Measurements from ENCODE around the gene DOK7. TPM values are rescaled to one million over a fixed set of nuclear protein-coding genes. Genes with fewer than 3 reads are reported as not detected.

DOK7 gene
- total and polyA plus RNA-seq, 2 experiments from 2014 or later, result 0.23 to 1.8 TPM

DNA sequence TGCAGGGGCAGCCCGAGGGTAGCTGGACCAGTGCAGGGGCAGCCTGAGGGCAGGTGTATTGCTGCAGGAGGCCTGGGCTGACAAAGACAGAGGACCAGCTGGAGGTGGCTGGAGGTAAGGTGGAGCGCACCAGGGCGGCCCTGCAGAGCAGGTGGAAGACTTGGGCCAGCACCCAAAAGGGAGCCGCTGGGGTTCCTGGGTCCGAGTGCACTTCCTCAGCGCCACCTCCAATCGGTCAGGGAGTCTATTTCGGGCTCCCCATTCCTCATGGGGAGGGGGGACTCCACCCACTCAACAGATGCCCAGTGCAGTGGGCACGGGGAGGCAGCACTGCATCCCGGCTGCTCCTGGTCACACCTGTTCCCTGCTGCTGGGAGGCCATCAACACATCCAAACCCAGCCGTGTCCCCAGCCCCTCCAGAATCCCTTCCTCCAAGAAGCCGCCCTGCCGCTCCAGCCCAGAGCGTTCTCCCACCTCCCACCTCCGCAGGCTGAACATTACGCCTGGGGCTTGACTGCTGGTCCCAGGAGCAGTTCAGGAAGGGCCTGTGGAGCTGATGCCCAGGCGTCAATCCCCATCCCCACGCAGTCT, 67.7 kb downstream of the DOK7 start:
- Histone ChIP-seq H3K27me3 (no peaks in the 10 kb centered on the region), H3K27ac (no peak overlapping the region), H3K4me3 (peak overlapping the region; percentile 92), H4K20me1 (ENCODE audit: insufficient read depth, poor library complexity, severe bottlenecking) (peaks cover 47% of the 10 kb centered on the region), H3K4me2 (peak overlapping the region; percentile 99), H3K36me3 (replicated peaks; ENCODE audit: insufficient read depth, low read depth) (no peaks in the 10 kb centered on the region), H3K79me2 (peaks cover 60% of the 10 kb centered on the region), H3K4me1 (ENCODE audit: insufficient read depth) (peaks cover 13% of the 10 kb centered on the region), H3K9me3 (ENCODE audit: low read depth) (no peaks in the 10 kb centered on the region), H3K9me2 (replicated peaks; ENCODE audit: insufficient read depth) (no peaks in the 10 kb centered on the region), H2AFZ (no peak overlapping the region)
- DNase-seq (ENCODE audit: low spot score), result peak; percentile 16
- TF ChIP-seq EZH2phosphoT487 (IDR thresholded peaks at IDR 0.05; ENCODE audit: low read depth, severe bottlenecking, unreplicated experiment) (no peak), EZH2 (IDR thresholded peaks at IDR 0.05; ENCODE audit: borderline replicate concordance) (no peak)
- TF ChIP-seq, protein P1, sequence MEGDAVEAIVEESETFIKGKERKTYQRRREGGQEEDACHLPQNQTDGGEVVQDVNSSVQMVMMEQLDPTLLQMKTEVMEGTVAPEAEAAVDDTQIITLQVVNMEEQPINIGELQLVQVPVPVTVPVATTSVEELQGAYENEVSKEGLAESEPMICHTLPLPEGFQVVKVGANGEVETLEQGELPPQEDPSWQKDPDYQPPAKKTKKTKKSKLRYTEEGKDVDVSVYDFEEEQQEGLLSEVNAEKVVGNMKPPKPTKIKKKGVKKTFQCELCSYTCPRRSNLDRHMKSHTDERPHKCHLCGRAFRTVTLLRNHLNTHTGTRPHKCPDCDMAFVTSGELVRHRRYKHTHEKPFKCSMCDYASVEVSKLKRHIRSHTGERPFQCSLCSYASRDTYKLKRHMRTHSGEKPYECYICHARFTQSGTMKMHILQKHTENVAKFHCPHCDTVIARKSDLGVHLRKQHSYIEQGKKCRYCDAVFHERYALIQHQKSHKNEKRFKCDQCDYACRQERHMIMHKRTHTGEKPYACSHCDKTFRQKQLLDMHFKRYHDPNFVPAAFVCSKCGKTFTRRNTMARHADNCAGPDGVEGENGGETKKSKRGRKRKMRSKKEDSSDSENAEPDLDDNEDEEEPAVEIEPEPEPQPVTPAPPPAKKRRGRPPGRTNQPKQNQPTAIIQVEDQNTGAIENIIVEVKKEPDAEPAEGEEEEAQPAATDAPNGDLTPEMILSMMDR (IDR thresholded peaks at IDR 0.05; ENCODE audit: poor library complexity), result no peak
- 82% methylated on average over 18 of the region's 18 CpGs for WGBS (ENCODE audit: low lambda C conversion rate, missing lambda C conversion rate)

DNA sequence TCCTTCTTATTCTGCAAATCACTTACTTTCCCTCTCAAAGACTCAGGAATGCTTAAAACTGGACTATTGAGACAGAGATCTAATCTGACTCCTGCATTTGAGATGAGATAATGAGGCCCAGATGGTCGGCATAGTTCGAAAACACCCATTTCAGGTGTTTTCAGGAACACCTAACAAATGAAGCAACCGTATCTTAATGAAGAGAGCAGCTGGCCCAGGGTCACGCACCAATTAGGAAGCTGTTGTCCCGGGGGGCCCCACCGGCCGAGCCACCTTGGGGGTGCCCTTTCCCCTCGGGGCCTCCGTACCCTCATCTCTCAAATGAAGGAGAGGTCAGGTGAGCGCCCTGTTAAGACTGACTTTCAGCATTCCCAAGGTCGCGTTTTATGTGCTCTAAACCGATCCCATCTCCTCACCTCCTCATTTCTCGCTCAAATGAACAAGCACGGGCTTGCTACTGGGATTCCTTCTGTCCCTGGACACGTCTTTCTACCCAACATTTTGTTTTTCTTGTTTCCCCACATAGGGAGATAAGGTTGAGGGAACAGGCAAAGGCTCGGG, 68.3 kb downstream of the DOK7 start:
- peaks cover 13% of the 10 kb centered on the region for H3K4me1 ChIP-seq (ENCODE audit: insufficient read depth)
- no peaks in the 10 kb centered on the region for H3K27me3 ChIP-seq
- H3K4me3 ChIP-seq, result peak overlapping the region; percentile 92
- H3K36me3 ChIP-seq (replicated peaks; ENCODE audit: insufficient read depth, low read depth), result no peaks in the 10 kb centered on the region
- H3K4me2 ChIP-seq, result peak overlapping the region; percentile 99
- no peaks in the 10 kb centered on the region for H3K9me2 ChIP-seq (replicated peaks; ENCODE audit: insufficient read depth)
- peak overlapping the region; percentile 62 for H3K27ac ChIP-seq
- 11% methylated on average over 17 of the region's 17 CpGs for WGBS (ENCODE audit: low lambda C conversion rate, missing lambda C conversion rate)
- TF ChIP-seq, protein P1 (IDR thresholded peaks at IDR 0.05; ENCODE audit: poor library complexity), result peak; percentile 2
- TF ChIP-seq EZH2phosphoT487 (IDR thresholded peaks at IDR 0.05; ENCODE audit: low read depth, severe bottlenecking, unreplicated experiment), result no peak
- TF ChIP-seq EZH2 (IDR thresholded peaks at IDR 0.05; ENCODE audit: borderline replicate concordance), result no peak
- no peaks in the 10 kb centered on the region for H3K9me3 ChIP-seq (ENCODE audit: low read depth)
- peaks cover 47% of the 10 kb centered on the region for H4K20me1 ChIP-seq (ENCODE audit: insufficient read depth, poor library complexity, severe bottlenecking)
- peak overlapping the region; percentile 78 for H2AFZ ChIP-seq
- peak; percentile 22 for DNase-seq (ENCODE audit: low spot score)
- H3K79me2 ChIP-seq, result peaks cover 57% of the 10 kb centered on the region

DNA sequence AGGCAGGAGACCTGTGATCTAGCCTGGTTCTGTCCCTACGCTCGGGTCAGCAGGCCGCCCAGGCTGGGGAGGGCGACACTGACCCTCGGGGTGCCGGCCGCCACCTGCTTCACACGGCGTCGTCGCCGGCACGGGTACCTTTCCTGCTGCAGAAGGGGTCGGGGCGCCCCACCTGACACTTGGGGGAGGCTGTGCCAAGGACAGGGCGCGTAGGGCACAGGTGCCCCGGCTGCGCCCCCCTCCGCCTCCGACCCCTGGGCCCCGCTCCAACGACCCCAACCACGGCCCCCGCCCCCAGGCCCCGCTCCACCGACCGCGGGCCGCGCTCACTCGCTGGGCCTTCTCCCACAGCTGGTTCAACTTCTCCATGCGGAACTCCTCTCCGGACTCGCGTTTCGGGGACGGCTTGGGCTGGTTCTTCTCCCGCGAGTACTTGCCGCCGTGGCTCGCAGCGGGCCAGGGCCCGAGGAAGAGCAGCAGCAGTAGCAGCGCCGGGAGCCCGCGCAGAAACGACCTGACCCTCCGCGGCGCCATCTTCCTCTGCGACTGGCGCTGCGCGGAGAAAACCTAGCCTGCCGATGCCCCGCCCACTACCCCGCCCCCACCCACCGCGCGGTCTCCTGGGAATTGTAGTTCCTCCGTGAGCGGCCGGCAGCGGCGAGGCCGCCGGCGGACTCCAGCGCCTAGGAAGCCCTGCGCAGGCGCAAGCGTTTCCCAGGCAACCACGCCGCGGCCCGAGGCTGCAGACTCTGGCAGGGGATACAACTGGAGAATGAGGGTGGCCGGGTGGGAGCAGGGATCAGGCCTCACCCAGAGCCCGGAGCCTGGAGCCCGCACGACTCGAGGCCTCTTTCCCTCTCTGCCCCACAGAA, 69.0 kb downstream of the DOK7 start, which contains the start of gene LRPAP1:
Gene LRPAP1 (minus strand): TSS at position 544 of the 872 bp plus-strand sequence. CDS start 10 bp downstream, at position 534.
- peaks cover 50% of the 10 kb centered on the region for H3K79me2 ChIP-seq
- H3K27ac ChIP-seq, result peak within 1 kb of the TSS; percentile 62
- H3K27me3 ChIP-seq, result no peaks in the 10 kb centered on the region
- H4K20me1 ChIP-seq (ENCODE audit: insufficient read depth, poor library complexity, severe bottlenecking), result peaks cover 45% of the 10 kb centered on the region
- no peak for TF ChIP-seq EZH2phosphoT487 (IDR thresholded peaks at IDR 0.05; ENCODE audit: low read depth, severe bottlenecking, unreplicated experiment)
- no peak for TF ChIP-seq EZH2 (IDR thresholded peaks at IDR 0.05; ENCODE audit: borderline replicate concordance)
- TF ChIP-seq, protein P1 (IDR thresholded peaks at IDR 0.05; ENCODE audit: poor library complexity), result no peak
- H3K9me2 ChIP-seq (replicated peaks; ENCODE audit: insufficient read depth), result no peaks in the 10 kb centered on the region
- peak within 1 kb of the TSS; percentile 99 for H3K4me2 ChIP-seq
- H3K4me3 ChIP-seq, result peak within 1 kb of the TSS; percentile 92
- H3K9me3 ChIP-seq (ENCODE audit: low read depth), result no peaks in the 10 kb centered on the region
- peak; percentile 96 for DNase-seq (ENCODE audit: low spot score)
- WGBS (ENCODE audit: low lambda C conversion rate, missing lambda C conversion rate), result 1% methylated on average over 59 of the region's 84 CpGs
- peaks cover 13% of the 10 kb centered on the region for H3K4me1 ChIP-seq (ENCODE audit: insufficient read depth)
- no peaks in the 10 kb centered on the region for H3K36me3 ChIP-seq (replicated peaks; ENCODE audit: insufficient read depth, low read depth)
- peak within 1 kb of the TSS; percentile 78 for H2AFZ ChIP-seq

Measured in hepatocyte (in vitro differentiated cells).